Panc1 (cell line): ENCODE results near the gene HLA-B. TPM values are rescaled to one million over a fixed set of nuclear protein-coding genes. Genes with fewer than 3 reads are reported as not detected.

Experiments
- ATAC-seq: fragments of 200-7000 bp; cut with Tn5 transposase; 2 replicates; pipeline ENCODE4 v1.9.1; 2020; ENCODE audit warnings: mild to moderate bottlenecking, moderate library complexity
- BruUV-seq: library from RNA; stranded (reverse); fragments of 400-500 nt; replicated peaks from 2 replicates; lab custom pipeline; 2021; lab: Mats Ljungman, UMichigan
- CTCF ChIA-PET: fragments of 300-600 bp; sonication (Branson Sonifier 250); formaldehyde crosslinking; loops from one replicate; lab custom pipeline; 2022; ENCODE audit warnings: antibody characterized with exemption; lab: Charles Lee
- POLR2A ChIA-PET: fragments of 300-600 bp; sonication (Branson Sonifier 250); formaldehyde crosslinking; loops from one replicate; lab custom pipeline; 2022; ENCODE audit warnings: antibody characterized with exemption; lab: Charles Lee
- DNase-seq: peaks from one replicate; pipeline ENCODE4 v3.0.0-alpha.2; 2010; ENCODE audit warnings: low read depth, low spot score
- H3K27ac ChIP-seq: 2 replicates; pipeline ENCODE4 v1.5.1; 2011; ENCODE audit warnings: mild to moderate bottlenecking, low read length, inconsistent platforms
- H3K27me3 ChIP-seq: fragments of 200-500 bp; sonication (Bioruptor generic); 2 replicates; pipeline ENCODE4 v1.6.0; 2014; ENCODE audit warnings: low read length, inconsistent platforms; ENCODE audit not compliant: control insufficient read depth, insufficient read depth
- H3K36me3 ChIP-seq: fragments of 200-500 bp; sonication (Bioruptor generic); 2 replicates; pipeline ENCODE4 v1.5.1; 2014; ENCODE audit warnings: inconsistent platforms, mild to moderate bottlenecking, low read length, moderate library complexity; ENCODE audit not compliant: control insufficient read depth, insufficient read depth
- H3K4me1 ChIP-seq: 2 replicates; pipeline ENCODE4 v1.5.1; 2011; ENCODE audit warnings: inconsistent platforms, mild to moderate bottlenecking, low read length, moderate library complexity; ENCODE audit not compliant: control insufficient read depth, insufficient read depth
- H3K4me3 ChIP-seq, 2 experiments: 2 replicates each; pipeline ENCODE4 v1.5.1; 2011 to 2012; ENCODE audit warnings: low read depth in 2 of 2, low read length in 2 of 2, mild to moderate bottlenecking in 2 of 2, inconsistent platforms in 1 of 2, moderate library complexity in 1 of 2
- H3K9me3 ChIP-seq: fragments of 200-500 bp; sonication (Bioruptor generic); 2 replicates; pipeline ENCODE4 v1.5.1; 2014; ENCODE audit warnings: low read depth, mild to moderate bottlenecking, inconsistent platforms, low read length, moderate library complexity; ENCODE audit not compliant: control insufficient read depth, insufficient read depth
- CTCF ChIP-seq: fragments of 450-650 bp; IDR thresholded peaks from 2 replicates; pipeline ENCODE4 v1.5.1; 2017; ENCODE audit warnings: mild to moderate bottlenecking
- POLR2AphosphoS5 ChIP-seq: IDR thresholded peaks from 2 replicates; pipeline ENCODE4 v1.6.1; 2012; ENCODE audit warnings: mild to moderate bottlenecking, low read depth, low read length, moderate library complexity
- REST ChIP-seq, 2 experiments: IDR thresholded peaks; 2 replicates each; pipeline ENCODE4 v1.6.1; 2011 to 2012; ENCODE audit warnings: low read depth in 2 of 2, control low read depth in 1 of 2, low read length in 1 of 2, mild to moderate bottlenecking in 1 of 2, moderate library complexity in 1 of 2; ENCODE audit not compliant: insufficient read depth in 1 of 2
- SIN3A ChIP-seq: IDR thresholded peaks from 2 replicates; pipeline ENCODE4 v1.6.1; 2012; ENCODE audit warnings: low read depth, mild to moderate bottlenecking, low read length, moderate library complexity, borderline replicate concordance; ENCODE audit not compliant: insufficient read depth
- TCF7L2 ChIP-seq: IDR thresholded peaks from 2 replicates; pipeline ENCODE4 v1.6.1; 2011; ENCODE audit warnings: mild to moderate bottlenecking, low read depth, low read length, inconsistent platforms
- in situ Hi-C: cut with HindIII; loops from 2 replicates; pipeline ENCODE4 v1.10.0; 2016; ENCODE audit warnings: low sequenced_read_pairs, low pct_unique_long_range_greater_than_20kb
- intact Hi-C: fragments of 100-400 bp; cut with micrococcal nuclease; formaldehyde crosslinking; loops from one replicate; pipeline ENCODE4 v1.10.0; 2022; ENCODE audit not compliant: unreplicated experiment
- total RNA-seq: library from RNA; stranded (reverse); gene quantifications from one replicate; pipeline ENCODE4 v1.2.1, GENCODE V29; 2021; ENCODE audit not compliant: unreplicated experiment

The HLA-B gene
- total RNA-seq, 1 experiment from 2014 or later, result 191 TPM

GRCh38 chr6:31332637-31333602 is 24.1 kb downstream of the HLA-B start:
- TF ChIP-seq SIN3A (no peak), TCF7L2 (no peak), CTCF (no peak), POLR2AphosphoS5 (no peak)
- ATAC-seq, result no peak
- H3K4me1 ChIP-seq, result no peaks in the 10 kb centered on the region
- ChIA-PET CTCF (interaction anchor here (0.9 kb wide), 1 partner anchor 96 kb away, joined by 4 read pairs; no protein-coding TSS in a partner anchor), POLR2A (no interaction called here)
- no peak for DNase-seq
- H3K36me3 ChIP-seq, result no peaks in the 10 kb centered on the region
- H3K4me3 ChIP-seq, result no peak overlapping the region
- intact Hi-C loops (no loop called here), in situ Hi-C loops (loop anchor here (25.0 kb wide), 1 partner anchor 96 kb away; no protein-coding TSS in a partner anchor)
- no peak overlapping the region for H3K27ac ChIP-seq
- no peaks in the 10 kb centered on the region for H3K27me3 ChIP-seq
- no TSS peak for BruUV-seq
- H3K9me3 ChIP-seq, result no peaks in the 10 kb centered on the region; the same call in 1 of the 2 replicates

- no peaks in the 10 kb centered on the region for H3K4me1 ChIP-seq
- ATAC-seq, result no peak
- no TSS peak for BruUV-seq
- H3K27ac ChIP-seq, result no peak overlapping the region
- no peaks in the 10 kb centered on the region for H3K9me3 ChIP-seq
- H3K36me3 ChIP-seq, result no peaks in the 10 kb centered on the region
- no peak overlapping the region for H3K4me3 ChIP-seq
- in situ Hi-C loops, result loop anchor here (25.0 kb wide), 1 partner anchor 91 kb away; no protein-coding TSS in a partner anchor
- intact Hi-C loops, result no loop called here
- ChIA-PET CTCF (no interaction called here), POLR2A (no interaction called here)
- no peaks in the 10 kb centered on the region for H3K27me3 ChIP-seq
- no peak for DNase-seq
- TF ChIP-seq SIN3A (no peak), POLR2AphosphoS5 (no peak), TCF7L2 (no peak), CTCF (no peak), REST (IDR thresholded peaks at IDR 0.05; ENCODE audit: insufficient read depth in 1 of 2, low read depth in 2 of 2, low read length in 1 of 2) (no peak)
These were observed 28.5 kb downstream of the HLA-B start for GRCh38 chr6:31328355-31328960.
